ENCODE measurements around the gene CHRM4.

The CHRM4 gene

DNA sequence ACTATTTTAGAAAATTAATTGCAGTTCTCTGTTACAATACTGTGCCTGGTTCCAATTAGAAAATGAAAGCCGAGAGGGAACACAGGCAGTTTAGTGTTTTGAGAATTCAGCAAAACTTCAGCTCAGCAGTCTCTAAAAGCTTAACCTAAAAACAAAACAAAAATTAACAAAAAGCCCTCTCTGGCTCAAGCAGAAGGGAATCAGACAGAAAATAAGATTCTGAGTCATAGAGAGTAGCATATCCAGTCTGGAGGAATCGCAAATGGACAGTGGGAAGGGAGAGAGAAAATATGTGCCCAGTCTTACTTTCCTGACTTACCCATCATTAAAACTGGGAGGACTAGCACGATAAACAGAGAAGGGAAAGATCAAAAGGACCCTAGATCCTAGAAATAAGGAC lies 38.1 kb upstream of the CHRM4 start:
- TF ChIP-seq, protein P1, sequence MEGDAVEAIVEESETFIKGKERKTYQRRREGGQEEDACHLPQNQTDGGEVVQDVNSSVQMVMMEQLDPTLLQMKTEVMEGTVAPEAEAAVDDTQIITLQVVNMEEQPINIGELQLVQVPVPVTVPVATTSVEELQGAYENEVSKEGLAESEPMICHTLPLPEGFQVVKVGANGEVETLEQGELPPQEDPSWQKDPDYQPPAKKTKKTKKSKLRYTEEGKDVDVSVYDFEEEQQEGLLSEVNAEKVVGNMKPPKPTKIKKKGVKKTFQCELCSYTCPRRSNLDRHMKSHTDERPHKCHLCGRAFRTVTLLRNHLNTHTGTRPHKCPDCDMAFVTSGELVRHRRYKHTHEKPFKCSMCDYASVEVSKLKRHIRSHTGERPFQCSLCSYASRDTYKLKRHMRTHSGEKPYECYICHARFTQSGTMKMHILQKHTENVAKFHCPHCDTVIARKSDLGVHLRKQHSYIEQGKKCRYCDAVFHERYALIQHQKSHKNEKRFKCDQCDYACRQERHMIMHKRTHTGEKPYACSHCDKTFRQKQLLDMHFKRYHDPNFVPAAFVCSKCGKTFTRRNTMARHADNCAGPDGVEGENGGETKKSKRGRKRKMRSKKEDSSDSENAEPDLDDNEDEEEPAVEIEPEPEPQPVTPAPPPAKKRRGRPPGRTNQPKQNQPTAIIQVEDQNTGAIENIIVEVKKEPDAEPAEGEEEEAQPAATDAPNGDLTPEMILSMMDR (IDR thresholded peaks at IDR 0.05; ENCODE audit: low read depth, low read length, missing control alignments) = no peak
- DNase-seq (ENCODE audit: low read depth) = no peak
- no peak overlapping the region for H3K4me3 ChIP-seq (ENCODE audit: low read depth, low read length)

DNA sequence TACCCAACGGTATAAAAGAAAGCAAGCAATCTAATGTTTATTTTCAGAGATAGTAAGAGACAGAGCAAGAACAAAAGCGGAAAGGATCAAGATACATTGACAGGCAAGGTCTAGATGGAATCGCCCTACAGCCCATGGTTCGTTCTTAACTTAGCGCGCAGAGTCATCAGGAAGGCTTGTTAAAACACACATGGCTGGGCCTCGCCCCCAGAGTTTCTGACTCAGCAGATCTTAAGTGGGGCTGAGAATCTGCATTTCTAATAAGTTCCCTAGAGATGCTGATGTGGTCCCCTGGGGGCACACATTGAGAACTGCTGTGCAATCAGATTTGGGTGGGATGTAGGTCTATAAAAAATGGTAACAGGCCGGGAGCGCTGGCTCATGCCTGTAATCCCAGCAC lies 35.8 kb upstream of the CHRM4 start:
- no peak for DNase-seq (ENCODE audit: low read depth)
- TF ChIP-seq, protein P1 (IDR thresholded peaks at IDR 0.05; ENCODE audit: low read depth, low read length, missing control alignments) = no peak
- H3K4me3 ChIP-seq (ENCODE audit: low read depth, low read length) = no peak overlapping the region

DNA sequence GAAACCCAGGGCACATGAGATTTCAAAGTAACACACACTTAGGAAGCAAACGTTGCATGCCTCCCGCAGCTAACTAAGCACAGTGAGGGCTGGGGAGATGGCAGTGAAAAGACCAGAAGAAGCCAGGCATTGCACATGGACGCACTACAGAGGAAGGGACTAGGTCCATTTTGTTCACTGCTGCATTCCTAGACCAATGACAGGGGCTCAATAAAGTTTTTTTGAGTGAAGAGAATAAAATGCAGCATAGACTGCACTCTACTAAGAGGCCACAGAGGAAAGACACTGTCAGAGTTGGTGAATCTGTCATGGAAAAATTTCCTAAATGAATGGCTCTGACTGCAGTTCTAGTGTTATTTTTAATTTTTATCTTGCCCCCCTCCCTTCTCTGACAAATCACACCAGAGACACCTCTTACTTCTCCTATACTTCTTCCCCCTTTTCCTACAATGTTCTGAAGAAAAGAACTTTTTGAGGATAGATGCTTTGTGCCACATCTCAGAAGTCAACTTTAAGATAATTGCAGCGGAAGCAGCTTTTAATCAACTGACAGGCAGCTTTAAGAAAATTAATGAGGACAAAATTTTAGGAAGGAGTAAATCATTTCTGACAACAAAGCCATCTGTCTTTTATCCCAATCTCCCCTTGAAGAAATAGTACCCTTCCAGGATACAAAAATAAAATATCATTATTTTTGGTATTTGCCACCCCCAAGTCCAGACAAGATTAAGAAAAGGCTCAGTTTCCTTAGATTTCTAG lies 34.8 kb upstream of the CHRM4 start:
- no peak for DNase-seq (ENCODE audit: low read depth)
- TF ChIP-seq, protein P1 (IDR thresholded peaks at IDR 0.05; ENCODE audit: low read depth, low read length, missing control alignments) = no peak
- no peak overlapping the region for H3K4me3 ChIP-seq (ENCODE audit: low read depth, low read length)

DNA sequence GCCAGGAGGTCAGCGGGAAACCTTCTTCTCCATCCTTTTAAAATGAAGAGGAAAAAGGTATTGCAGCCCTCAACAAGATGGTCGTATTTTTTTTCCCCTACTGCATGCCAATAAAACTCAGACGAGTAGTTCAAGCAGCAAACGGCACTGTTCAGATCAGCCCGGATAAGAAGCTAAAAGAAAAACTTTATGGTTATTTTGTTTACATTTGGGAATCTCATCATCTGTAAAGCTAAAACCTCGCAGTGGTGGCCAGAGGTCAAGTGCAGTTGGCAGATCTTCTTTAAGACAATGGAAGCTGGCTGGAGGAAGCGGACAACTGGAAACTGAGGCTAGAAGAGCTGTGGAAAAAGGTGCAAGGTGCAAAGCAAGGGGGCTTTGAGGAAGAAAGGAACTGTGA lies 31.0 kb upstream of the CHRM4 start:
- TF ChIP-seq, protein P1 (IDR thresholded peaks at IDR 0.05; ENCODE audit: low read depth, low read length, missing control alignments) = no peak
- no peak for DNase-seq (ENCODE audit: low read depth)

DNA sequence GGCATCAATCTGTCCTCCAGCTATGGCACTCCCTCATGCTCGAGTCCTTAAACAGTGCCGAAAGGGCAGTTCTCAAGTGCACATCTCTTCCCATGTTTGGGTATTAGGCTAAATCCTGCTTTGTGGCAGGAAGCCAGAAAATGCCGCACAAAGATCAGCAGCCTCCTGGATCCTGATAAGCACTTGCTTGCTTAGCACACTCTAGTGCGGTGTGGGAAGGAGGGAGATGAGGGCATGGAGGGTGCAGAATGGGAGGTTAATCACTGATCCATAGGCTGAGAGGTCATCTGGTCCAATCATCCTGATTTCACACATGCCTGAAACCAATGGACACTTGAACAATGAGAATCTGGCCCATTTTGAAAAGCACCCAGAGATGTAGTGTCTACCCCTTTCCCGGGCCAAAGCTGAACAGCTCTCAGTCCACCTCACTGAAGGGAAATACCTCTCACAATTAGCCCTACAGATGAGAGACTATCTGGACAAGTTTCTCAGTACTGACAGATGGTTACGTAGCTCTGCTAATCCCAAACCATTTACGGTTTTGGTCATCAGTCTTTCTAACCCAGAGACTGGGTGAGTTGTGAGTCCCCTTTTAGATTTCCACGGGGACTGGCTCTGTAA lies 29.8 kb upstream of the CHRM4 start:
- H3K4me3 ChIP-seq (ENCODE audit: low read depth, low read length) = no peak overlapping the region
- TF ChIP-seq, protein P1 (IDR thresholded peaks at IDR 0.05; ENCODE audit: low read depth, low read length, missing control alignments) = no peak
- DNase-seq (ENCODE audit: low read depth) = no peak

More for the DNA sequence above, 31.0 kb upstream of the CHRM4 start:
- no peak overlapping the region for H3K4me3 ChIP-seq (ENCODE audit: low read depth, low read length)

DNA sequence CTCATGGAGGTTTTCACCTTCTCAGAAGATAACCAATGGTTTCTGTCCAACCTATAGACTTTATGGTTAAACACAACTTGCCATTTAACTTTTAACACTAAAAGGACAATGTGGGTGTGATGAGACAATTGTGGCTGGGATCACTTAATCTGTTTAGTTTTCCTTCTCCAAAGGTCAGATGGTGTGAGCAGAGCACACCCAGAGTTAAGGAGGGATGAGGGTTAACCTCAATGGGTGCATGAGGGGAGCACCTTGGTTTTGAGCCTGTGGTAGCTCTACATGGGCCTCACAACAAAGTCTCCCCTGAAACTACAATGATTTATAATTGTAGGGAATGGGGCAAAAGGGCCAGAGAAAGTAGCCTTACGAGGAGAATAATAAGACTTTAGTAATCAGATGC lies 28.9 kb upstream of the CHRM4 start:
- TF ChIP-seq, protein P1 (IDR thresholded peaks at IDR 0.05; ENCODE audit: low read depth, low read length, missing control alignments) = no peak
- no peak for DNase-seq (ENCODE audit: low read depth)
- no peak overlapping the region for H3K4me3 ChIP-seq (ENCODE audit: low read depth, low read length)
